HG02885 (cell line): Measurements from ENCODE around the gene MRGPRF.
"Not testable (repeated sequence)": the region's sequence is repeated elsewhere in the genome, so short reads cannot be mapped to it uniquely, and the experiment has no call there.

Source experiments
- ATAC-seq: cut with Tn5 transposase; IDR thresholded peaks from one replicate; pipeline ENCODE4 v1.9.1; 2021; ENCODE audit warnings: mild to moderate bottlenecking; ENCODE audit not compliant: unreplicated experiment, poor library complexity

MRGPRF gene

DNA sequence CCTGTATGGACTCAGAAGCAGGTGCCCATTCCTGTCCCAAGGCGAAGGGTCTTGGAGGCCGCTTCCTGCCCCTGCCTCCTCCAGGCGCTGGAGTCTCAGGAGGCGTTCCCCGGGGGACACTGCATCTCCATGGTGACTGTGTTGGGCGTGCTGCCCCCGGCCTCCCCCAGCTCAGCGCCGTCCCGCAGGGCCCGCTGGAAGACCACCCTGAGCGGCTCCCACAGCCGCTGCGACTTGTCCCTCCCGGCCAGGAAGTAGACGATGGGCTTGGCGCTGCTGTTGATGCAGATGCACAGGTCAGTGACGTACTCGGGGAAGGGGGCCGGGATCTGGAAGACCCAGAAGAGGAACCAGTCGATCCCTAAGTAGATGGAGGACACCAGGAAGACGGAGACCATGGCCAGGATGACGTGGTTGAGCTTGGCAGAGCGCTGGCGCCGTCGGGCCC, 7.8 kb downstream of the MRGPRF start:
- no peak for ATAC-seq

DNA sequence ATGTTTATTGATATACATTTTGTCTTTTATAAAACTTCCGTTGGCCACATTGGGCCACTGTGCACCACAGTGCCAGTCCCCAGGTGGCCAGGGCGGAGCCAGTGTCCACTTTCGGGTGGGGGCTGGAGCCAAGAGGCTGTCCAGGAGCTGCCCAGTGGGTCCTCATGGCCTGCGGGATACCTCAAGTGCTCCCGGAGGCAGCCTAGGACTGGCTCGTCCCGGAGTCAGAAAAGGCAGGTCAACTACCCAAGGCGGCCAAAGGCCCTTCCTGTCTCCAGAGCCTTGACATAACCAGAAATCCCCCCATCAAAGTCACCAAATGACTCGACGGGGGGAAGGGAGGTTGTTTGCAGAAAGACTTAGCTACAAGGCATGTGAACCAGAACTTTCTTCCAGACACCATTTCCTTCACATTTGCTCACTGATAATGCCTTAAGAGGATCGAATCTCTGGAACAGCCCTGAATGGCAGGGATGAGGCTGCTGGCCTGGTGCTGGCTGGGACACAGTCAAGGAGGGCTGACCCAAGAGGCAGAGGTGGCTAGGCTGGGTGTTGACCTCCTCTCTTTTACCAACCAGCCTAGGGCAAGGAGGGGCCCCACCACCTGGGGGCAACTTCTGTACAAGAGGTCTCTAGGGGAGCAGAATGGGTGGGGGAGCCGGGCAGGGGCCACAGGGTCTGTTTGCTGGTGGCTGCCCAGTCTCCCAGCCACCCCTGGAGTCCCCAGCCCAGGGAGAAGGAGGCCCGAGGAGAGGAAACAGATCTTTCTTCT, 8.4 kb downstream of the MRGPRF start:
- ATAC-seq, result no peak

DNA sequence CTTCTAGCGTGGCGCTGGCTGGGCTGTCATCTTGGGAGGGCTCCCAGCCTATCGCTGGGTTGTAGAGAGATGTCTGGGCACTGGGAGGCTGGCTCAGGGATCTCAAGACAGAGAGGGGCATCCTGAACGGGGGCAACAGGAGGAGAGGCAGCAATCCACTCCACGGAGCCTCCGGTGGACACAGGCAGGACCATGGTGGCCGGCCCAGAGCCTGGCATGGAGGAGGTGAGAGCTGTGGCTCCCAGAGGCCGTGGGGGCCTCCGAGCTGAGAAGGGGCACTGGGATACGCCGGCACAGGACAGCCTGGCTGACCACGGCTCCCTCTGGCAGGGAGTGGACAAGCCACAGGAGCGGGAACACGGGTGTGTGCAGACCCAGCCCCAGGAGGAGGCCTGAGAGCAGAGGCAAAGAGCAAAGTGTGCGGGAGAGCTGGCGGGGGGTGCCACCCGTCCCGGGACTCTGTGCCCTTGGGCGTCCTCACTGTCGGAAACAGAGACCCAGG, 9.1 kb downstream of the MRGPRF start:
- ATAC-seq, result no peak

DNA sequence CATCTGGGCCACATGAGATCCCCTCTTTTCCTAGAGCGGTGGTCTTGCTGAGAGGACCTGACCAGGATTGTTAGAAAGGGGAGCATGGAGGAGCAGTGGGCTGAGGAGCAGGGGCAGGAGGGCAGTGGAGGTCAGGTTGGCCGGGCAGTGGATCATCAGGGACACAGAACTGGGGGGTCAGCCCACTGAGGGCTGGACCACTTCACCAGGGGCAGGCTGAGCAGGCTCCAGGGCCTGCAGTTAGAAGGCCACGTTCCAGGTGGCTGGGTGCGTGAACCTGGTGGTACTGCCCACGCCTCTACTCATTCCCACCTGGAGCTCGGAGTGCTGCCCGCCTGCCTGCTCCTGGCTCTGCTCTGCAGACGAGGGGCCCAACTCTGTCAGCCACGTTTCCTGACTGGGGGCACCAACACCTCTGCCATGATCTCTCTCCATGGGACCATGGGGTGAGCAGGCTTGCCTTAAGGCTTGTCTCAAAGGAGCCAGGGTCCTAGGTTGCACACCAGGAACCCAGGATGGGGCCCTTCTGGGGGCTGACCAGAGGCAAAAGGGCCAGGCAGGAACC, 9.7 kb downstream of the MRGPRF start:
- no peak for ATAC-seq

DNA sequence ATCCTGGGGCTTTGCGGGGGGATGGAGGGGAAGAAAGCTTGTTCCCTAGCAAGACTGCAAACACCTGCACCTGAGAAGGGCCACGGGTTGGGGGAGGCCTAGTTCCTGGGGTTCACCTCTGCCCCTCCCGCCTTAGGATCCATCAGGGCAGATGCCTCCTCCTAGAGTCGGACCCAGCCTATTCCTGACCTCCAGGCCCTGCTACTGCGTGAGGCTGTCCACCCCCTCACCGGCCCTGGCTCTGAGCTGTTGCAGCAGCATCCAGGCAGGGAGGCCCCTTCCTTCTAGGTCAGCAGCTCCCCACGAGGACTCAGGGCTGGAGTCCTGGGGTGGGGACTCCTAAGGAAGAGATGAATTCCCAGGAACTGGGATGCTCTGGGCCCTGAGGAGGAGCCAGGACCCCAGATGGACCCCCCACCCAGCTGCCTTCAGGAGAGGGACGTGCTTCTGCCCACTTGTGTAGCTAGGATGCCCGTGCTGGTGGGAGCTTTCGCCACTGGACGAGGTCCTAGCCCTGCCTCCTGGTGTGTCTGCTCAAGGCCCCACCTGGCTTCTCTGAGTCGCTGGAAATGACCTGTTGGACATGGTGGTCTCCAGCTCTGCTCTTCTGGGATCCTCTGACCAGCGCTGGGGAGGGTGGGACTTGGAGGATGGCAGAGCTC, 10.3 kb downstream of the MRGPRF start:
- no peak for ATAC-seq

DNA sequence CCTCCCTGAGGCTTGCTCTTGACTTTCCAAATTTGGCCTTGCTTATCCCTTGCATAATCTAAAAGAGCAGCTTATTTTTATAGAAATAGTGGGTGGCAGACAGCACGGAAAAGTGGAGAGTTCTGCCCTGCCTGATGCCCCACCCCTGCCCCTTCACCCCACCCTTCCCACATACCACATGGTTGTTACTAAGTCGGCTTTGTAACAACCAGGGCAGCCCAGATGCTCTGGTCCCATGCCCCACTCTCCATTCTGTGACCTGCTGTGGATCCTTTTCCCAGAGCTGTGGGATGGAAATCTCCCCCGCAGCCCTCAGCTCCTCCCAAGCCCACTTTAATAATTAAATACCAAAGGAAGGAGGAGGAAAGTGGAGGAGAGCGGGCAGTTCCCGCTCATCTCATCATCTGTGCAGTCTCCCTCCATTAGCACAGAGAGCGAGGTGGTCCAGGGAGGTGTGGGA, 10.9 kb downstream of the MRGPRF start:
- ATAC-seq, result no peak

DNA sequence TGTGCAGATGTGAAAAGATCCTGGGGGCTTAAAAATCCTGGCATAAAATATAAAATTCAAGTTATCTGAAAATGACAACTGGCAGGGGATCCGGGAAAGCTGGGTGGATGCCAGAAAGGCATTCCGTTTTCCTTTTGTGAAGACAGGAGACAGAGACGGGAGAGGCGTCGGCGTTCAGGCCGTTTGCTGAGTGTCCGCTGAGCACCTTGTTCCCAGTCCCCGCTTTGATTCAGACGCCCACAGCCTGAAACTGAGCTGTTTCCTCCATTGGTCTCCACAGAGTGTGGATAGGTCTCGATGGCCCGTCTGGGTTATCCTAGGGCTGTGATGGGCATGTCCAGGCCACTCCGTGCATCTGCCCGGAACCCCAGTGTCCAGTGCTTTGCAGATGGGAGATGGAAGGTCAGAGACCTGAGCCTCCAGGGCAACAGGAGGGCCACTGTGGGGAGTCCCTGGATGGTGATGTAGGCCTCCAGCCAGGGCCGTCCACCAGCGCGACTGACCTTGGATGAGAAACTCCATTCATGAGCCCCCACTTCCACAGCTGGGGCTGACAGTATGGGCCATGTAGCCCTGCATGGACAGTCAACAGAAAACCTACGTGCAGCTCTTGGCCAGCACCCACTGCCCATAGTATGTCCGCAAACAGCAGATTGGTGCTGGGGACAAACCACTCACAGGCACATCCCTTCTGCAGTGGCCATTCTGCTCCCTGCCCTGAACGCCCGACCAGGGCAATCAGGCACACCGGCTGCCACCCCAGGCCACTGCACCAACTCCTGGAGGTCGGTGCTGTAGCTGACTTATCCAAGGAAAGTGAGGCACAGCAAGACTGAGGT, 11.6 kb downstream of the MRGPRF start:
- ATAC-seq, result no peak

DNA sequence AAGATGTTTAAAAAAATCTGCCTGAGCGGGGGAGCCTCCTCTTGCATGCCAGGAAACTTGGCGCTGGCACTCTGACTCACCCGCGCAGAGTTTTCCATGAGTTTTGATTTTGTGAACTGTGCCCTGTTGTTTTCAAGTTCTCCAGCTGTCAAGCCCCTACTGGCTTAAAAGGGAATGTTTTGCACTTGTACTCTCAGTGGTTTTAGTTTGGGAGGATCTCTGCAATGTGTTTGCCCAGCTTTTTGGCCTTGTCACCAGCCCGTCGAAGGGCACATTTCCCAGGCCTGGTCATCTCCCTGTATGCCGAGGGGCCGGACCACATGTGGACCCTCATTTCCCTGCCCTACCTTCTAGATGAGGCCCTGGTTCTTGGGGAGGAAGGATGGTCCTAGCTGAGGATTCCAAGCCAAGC, 12.2 kb downstream of the MRGPRF start:
- no peak for ATAC-seq

DNA sequence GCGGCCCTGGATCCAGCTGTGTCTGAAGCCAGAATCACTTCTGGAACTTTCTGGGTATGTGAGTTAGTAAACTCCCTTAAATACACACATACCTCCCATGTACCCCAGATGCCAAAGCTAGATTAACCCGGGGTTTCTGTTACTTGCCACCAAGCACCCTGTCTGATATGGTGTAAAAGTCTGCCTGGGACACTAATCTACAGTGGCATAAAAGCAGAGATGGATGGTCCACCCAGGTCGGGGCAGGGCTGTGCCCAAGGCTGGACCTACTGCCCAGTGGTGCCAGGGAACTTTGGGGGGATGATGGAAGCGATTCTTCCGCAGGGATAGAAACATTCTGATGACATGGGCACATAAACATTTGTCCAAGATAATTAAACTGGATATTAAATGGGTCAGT, 12.7 kb downstream of the MRGPRF start:
- no peak for ATAC-seq

DNA sequence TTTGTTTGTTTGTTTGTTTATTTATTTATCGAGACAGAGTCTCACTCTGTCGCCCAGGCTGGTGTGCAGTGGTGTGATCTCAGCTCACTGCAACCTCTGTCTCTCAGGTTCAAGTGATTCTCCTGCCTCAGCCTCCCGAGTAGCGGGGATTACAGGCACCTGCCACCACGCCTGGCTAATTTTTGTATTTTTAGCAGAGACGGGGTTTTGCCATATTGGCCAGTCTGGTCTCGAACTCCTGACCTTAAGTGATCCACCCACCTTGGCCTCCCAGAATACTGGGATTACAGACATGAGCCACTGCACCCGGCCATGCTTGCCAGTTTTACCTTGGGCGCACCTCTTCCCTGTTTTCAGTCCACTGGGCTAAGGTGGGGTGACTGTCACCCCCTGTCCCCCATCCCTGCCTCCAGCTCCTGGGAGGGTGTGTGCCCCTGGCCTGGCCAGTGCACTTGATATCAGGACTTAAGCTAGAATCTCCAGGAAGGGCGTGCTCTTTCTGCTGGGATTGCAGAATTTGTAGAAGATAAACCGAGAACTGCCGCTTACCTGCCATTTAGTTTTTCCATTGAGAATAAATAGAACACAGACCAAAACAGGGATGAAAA, 13.2 kb downstream of the MRGPRF start:
- not testable (repeated sequence) for ATAC-seq

DNA sequence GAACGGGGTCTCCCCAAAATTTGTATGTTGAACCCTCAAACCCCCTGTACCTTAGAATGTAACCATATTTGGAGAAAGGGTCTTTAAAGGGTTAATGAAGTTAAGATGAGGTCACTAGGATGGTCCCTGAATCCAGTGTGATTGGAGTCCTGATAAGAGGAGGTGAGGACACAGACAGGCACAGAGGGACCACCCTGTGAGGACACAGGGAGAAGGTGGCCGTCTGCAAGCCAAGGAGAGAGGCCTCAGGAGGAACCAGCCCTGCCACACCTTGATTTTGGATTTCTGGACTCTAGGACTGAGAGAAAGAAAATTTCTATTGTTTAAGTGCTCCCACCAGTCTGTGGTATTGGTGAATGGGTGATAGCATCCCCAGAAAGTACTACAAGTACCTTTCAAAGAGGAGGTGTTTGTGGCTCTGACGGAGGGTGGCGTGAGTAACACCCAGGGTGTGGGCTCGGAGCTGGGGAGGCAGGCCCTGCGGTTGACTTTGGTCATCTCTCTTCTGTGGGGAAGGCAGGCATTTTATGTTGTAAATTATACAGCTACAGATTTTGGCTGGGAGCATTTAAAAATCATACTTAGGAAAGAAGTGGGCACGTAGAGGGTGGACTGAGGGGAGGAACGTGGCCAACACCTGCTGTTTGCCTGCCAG, 13.8 kb downstream of the MRGPRF start:
- ATAC-seq, result no peak

DNA sequence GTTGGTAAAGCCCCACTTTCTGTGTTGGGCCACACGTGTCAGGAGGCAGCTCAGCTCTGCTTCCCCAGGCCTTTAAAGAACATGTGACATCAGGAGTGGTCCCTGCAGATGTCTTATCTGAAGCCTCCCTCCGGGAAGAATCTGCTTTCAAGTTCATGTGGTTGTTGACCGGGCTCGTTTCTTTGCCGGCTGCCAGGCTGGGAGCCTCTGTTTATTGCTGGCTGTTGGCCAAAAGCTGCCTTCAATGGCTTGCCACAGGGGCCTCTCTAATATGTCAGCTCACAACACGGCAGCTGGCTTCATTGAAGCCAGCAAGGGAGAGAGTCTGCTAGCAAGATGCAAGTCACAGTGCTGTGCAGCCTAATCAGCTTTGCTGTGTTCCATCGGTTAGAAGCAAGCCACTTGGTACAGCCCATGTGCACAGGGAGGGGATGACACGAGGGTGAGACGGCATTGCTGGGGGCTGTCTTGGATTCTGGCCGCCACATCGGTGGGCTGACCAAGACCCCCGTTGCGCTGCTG, 14.6 kb downstream of the MRGPRF start:
- ATAC-seq, result no peak

DNA sequence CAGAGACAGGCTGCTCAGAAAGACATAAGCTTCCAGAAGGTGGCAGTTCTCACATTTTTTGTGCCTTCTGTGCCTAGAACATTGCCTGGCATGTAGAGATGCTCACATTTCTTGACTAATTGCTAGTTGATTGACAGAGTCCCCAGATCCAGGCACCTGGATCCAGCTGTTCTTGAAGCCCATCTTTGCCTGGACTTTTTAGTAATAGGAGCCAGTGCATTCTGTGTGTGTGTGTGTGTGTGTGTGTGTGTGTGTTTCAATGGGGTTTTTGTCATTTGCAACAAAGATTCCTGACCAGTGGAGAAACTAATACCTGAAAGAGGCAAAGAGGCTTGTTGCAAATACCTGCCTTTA, 15.1 kb downstream of the MRGPRF start:
- no peak for ATAC-seq

DNA sequence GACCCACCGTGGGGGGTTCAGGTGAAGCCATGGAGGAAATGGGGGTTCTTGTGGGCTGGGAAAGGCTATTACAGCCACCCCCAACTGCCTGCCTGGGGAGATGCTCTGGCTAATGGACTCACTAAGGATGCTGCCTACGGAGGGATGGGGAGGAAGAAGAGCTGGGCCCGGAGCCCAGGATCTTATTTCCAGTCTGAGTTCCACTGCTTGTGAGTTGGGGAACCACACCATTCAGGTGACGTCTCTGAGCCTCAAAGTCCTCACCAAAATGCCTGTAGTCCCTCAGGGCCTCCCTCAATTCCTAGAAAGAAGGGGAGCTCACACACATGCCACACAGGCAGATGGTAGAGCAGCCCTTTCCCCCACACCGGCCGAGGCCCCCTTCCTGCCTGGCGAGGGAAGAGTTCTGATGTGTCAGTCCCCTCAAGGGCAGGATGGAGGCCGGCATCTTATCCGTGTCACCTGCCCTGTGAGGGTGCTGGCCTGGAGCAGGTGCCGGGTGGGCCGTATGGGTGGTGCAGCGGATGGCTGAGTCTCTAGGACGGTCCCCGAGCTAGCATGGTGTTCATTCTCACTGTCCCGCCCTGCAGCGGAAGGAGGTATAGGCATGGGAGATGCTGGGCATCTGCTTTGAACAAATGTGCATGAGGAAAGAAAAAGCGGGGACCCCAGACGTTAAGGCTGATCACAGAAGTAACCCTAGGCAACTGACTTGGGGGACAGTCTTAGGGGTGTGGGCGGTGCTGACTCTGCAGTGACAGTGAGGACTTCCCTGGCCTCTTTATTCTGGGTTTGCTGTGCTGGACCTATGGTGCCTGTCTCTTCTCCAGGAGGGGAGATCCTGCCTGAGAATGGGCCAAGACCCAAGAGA, 15.7 kb downstream of the MRGPRF start:
- ATAC-seq, result no peak

DNA sequence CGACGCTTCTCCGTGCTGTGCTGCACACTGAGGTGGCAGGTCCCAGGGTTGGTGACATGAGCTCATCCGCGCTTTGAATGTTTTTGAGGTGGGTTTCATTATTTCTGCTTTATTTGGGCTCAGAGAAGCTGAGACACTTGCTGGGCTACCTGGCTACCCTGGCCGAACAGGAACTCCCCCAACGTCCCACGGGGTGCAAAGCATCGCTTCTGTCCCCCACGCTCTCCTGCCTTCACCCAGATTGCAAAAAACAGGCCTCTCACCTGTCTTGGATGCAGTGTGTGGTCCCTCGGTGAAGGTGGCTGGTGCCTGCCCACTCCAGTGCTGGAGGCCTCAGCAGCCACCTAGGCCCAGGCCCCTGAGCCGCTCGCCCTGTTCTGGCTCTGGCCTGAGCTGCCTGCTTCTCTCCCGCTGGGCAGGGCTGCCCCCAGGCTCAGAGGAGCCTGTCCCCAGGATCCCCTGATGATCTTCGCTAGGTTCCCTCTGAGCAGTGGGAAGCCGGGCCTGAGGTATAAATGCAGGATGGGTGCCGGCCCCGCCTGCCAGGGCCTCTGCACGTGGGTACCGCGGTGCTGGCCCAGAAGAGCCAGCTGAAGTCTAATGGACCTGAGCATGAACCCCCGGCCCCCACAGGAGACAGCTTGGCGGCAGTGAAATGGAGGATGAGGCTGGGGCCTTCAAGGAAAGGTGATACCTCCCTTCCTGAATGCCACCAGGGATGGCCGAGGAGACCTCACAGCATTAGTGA, 16.5 kb downstream of the MRGPRF start:
- ATAC-seq, result no peak

DNA sequence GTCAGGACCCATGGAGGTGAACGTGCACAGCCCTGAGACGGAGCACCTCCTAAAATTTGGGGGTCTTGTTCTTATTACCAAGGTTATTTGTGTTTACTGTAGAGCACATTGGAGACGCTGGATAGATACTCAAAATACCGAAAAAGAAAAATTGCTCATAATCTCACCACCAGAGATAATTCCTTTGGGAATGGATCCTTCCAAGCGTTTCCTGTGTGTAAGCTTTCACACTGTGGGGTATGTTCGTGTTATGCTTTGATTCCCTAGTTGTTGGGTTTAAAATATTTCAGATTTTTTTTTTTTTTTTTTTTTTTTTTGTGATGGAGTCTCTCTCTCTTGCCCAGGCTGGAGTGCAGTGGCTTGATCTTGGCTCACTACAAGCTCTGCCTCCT, 18.2 kb downstream of the MRGPRF start:
- ATAC-seq, result no peak

DNA sequence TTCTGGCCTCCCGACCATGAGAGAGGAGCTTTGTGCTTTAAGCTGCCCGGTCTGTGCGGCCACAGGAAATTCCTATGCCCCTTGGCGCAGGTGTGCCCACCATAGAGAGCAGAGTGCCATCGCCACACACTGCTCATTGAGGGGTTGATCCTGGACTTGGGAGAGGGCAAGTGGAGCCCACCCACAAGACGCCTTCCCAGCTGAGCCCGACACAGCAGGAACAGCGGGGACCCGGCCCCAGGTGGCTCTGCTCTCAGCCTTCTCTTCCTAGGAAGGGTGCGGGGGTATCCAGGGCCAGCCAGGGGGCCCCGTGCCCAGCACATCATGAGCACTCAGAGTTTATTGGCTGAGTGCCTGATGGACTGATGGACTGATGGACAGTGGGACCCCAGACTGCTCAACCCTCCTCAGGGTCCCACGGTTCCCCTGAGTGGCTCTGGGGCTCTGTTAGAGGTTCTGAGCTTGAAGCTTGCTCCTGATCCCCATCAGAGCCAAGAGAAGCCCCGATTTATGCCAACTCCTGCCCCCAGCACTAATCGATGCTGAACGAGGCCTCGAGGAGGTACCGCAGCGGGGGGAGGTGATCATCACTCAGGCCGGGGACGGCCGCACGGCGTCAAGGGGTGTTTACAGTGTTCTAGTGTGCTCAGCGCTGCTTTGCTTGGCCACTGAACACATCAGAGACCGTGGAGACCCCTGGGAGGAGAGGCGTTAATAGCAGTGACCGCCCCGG, 18.7 kb downstream of the MRGPRF start:
- no peak for ATAC-seq
